Frontal cortex (tissue), 4 donors: ENCODE measurements around the gene CSPG4. TPM values are rescaled to one million over a fixed set of nuclear protein-coding genes. Genes with fewer than 3 reads are reported as not detected.
"Not testable (repeated sequence)": the region's sequence is repeated elsewhere in the genome, so short reads cannot be mapped to it uniquely, and the experiment has no call there.

ENCODE experiments used
- DNase-seq, 2 donors: peaks; one replicate each; pipeline ENCODE4 v3.0.0; 2012; ENCODE audit warnings: low spot score in 2 of 2
- FAIRE-seq: peaks from 2 replicates; lab custom pipeline; 2012; peaks lifted over from hg19 to GRCh38; lab: Jason Lieb, UNC
- total RNA-seq: library from RNA; depleted of rRNA; stranded (reverse); fragments of >200 nt; gene quantifications from one replicate; pipeline ENCODE4 v1.2.3, GENCODE V29; 2014
- donor health status: control.
- donor health status: control.
- donor health status: control.

CSPG4 gene
- total RNA-seq, 1 donor from 2014 or later, result 4.5 TPM

DNA sequence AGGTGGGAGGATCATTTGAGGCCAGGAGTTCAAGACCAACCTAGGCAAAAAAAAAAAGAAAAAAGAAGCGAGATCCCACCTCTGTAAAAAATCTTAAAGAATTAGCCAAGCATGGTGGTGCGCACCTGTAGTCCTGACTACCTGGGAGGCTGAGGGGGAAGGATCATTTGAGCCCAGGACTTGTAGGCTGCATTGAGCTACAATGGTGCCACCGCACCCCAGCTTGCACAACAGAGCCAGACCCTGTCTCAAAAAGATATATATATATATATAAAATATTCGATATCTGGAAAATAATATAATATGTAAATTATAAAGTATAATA lies 71.5 kb downstream of the CSPG4 start:
- no peak for FAIRE-seq
- DNase-seq, result no peak

DNA sequence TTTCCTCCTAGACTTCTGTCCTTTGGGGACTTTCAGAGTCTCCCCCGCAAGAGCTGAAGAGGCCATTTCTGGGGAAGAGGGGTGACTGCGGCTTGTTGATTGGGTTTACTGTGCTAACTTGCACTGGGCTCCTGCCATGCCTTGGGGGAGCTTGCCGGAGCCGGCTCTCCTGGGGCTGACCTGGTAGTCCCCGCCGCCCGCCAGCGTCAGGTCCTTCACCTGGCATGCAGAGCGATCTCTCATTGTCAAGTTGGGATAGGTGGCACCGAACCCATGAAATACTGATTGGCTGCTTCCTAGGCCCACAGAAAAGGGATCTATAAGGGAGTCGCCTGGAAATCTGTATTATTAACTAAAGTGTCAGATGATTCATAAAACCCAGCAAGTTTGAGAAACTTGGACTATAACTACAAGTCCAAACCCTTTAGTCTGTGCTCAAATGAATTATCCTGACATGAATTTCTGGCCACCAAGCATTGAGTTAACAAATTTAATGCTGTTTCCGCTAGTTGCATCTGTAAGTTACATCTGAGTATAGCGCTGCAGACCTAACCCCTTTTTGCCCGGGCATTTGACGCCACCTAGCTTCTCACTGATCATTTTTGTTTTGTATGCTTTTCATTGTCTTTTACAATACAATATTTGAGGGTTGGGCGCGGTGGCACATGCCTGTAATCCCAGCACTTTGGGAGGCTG lies 72.0 kb downstream of the CSPG4 start:
- DNase-seq (peak in 1 of 2 donors; percentile 20), FAIRE-seq (no peak)

DNA sequence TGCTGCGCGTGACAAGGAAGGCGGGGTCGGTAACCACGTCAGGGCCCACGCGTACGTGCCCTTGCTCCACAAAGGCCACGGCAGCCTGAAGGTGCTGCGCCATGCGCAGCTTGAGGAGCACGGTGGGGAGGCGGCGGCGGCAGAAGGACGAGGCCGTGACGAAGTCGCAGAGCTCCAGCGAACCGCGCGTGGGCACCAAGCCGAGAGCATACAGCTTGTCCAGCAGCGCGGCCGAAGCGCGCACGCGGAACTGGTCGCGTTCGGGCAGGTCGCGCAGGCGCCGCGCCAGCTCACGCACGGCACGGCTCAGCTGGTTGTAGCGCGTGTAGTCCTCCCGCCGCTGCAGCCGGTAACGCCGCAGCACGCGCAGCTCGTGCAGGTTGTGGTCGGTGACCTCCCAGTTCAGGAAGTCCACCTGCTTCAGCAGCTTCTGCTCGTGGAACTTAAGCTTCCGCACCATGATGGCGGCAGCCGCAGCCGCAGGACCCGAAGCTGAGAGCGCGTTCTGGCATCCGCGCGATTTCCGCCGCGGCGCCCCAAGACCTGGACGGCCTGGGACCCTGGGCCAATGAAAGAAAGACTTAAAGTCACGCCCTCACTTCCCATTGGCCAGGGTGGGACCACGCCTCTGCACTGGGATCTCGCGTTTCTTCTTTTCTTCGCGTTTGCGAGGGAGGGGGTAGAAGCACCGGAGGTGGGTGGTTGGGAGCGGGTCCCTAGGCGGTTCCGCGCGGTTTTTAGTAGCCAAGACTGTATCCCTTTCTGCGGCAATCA lies 72.8 kb downstream of the CSPG4 start, which contains the start of gene IMP3:
IMP3 (minus strand) TSS at position 516 of the 774 bp plus-strand sequence; CDS start at position 460, 56 bp downstream.
- no peak for FAIRE-seq
- DNase-seq, result peak; percentile 96

DNA sequence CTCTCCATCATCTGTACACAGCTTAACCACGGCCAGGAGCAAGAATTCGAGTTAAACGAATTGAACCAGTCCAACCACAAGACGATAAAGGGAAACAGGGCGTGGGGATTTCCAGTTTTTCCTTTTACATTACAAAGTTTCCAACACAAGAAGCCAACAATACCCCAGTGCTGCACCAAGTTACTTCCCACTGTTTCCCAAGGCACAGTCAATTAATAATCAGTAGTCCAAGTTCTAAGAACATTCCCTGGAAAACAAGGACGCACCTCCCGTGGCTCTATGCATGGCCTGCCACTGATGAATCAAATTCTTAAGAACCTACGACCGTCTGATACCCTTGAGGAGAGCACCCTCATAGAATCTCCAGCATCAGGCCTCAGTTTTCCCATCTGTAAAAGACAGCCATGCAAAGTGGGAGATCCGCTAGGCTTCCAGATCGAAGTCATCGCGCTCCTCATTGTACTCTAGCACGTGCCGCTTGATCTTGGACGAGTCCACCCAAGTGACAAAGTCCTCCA lies 73.4 kb downstream of the CSPG4 start:
- DNase-seq (no peak), FAIRE-seq (no peak)

DNA sequence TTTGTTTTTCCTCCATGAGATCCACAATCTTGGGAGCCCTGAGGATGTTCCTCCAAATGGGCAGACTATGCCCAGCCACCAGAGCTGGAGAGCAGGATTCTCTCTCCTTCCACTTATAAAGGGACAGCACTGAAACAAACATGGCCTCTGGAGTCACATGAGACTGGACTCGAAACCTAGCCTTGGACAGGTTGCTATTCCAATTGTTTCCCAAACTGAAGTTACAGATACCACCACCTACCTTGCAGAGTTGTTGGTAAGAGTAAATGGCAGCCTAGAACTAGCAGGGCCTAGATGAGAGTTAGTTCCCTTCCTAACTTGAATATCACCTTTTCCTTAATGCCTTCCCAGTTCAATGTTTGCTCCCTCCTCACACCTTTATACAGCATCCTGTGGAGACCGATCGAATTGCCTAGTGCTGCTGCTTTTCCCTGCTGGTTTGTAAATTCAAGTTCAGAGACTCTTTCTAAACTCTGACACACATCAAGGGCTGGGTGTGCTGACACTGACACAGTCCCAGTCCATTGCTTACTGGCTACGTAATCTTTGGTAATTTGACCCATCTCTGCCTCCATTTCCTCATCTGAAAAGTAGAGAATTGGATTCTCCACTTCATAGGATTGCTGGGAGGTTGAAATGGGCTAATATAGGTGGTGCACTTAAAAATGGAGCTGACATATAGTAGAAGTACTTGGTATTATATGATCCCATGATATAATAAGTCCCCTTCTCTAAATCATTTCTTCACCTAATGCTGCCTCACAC lies 75.2 kb downstream of the CSPG4 start:
- DNase-seq, result no peak
- no peak for FAIRE-seq

DNA sequence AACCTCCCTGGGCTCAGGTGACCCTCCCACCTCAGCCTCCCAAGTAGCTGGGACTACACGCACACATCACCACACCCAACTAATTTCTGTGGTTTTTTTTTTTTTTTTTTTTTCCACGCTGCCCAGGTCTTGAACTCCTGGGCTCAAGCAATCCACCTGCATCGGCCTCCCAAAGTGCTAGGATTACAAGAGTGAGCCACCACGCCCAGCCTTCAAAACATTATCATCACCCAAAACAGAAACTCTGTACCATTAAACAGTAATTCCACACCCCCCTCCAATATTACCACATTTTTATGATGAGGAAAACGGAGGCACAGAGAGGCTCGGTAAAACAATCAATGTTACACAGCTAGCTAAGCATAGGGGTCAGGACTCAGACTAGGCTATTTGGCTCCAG lies 76.6 kb downstream of the CSPG4 start:
- FAIRE-seq (no peak), DNase-seq (no peak)

DNA sequence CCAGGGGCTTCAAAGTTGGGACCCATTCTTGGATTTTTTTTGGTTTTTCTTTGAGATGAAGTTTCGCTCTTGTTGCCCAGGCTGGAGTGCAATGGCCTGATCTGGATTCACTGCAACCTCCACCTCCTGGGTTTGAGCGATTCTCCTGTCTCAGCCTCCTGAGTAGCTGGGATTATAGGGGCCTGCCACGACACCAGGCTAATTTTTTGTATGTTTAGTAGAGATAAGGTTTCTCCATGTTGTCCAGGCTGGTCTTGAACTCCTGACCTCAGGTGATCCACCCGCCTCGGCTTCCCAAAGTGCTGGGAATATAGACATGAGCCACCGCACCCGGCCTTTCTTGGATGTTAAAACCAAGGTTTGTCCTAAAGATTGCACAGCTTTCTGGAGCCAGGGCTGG lies 78.7 kb downstream of the CSPG4 start:
- DNase-seq, FAIRE-seq: not testable (repeated sequence)

DNA sequence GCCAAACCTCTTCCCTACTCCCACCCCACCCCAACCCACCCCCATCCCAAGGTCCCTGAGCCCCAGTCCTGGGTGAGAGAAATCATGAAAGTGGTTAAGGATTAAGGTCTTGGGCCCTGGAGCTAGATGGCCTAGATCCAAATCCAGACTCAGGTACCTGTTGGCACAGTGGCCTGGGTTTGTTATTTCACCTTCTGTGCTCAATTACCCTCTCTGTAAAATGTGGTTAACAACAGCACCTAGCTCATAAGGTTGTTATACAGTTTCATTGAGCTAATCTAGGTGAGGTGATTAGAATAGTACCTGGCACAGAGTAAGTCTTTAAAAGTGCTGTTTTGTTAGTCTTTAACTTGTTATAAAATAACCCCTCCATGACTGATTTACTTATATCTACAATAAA lies 80.7 kb downstream of the CSPG4 start:
- FAIRE-seq (no peak), DNase-seq (no peak)

DNA sequence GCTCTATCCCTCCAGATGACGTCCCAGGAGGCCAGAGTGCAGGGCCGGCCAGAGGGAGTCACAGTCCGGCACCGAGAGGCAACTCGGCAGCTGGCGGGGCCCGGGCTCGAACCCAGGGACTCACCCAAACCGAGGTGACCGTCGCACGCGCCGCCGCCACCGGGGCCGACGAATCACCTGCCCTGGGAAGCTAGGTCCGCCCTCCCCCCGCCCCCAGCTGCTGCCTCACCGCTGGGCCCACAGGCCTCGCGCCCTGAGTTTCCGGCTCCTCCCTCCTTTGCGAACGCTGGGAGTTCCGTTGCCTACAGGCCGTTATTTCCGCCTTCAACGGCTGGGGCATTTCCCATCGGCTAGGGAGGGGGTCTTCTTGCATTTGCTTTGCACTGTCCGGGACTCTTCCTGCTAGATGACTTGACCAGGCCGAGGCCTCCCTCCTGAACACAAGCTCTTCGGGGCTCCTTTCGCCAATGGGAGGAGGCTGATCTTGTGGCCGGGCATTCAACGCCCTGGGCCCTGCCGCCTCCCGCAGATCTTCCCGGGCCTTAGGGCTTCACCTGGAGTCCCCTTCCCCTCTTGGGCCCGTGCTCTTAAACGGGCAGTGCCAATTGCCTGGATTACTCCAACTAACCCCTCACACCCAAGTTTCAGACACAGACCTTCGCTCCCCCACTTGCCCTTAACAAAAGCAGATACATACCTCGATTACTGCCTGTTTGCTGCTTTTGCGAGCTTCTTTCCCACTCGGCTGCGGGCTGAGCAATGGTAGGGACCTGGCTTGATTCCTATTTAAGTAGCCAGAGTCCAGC lies 86.9 kb downstream of the CSPG4 start, which contains the start of gene SNUPN:
SNUPN (minus strand) TSS at position 184 of the 806 bp plus-strand sequence. CDS start 4,674 bp downstream, outside the sequence.
- FAIRE-seq (no peak), DNase-seq (peak; percentile 92 to 97)

Other genes starting within 250 kb of the CSPG4 start
- gene PTPN9, start 133.5 kb downstream of the CSPG4 start, total RNA-seq, result 24.9 TPM
- gene SNUPN, start 87.1 kb downstream of the CSPG4 start, total RNA-seq, result 24.1 TPM
- gene IMP3, start 72.6 kb downstream of the CSPG4 start, total RNA-seq, result 43.6 TPM
- 1.2 TPM for gene SNX33, start 64.9 kb downstream of the CSPG4 start, total RNA-seq
- 79.9 TPM for gene UBE2Q2, start 130.6 kb upstream of the CSPG4 start, total RNA-seq
- gene FBXO22, start 191.0 kb upstream of the CSPG4 start, total RNA-seq, result 14.3 TPM